GM18502 (cell line): ENCODE results near the gene DUSP10.
A peak's percentile ranks its signal among the peaks of the same experiment; 100 is the strongest.

Experiments used
- ATAC-seq: cut with Tn5 transposase; IDR thresholded peaks from one replicate; pipeline ENCODE4 v1.9.1; 2021; ENCODE audit warnings: mild to moderate bottlenecking; ENCODE audit not compliant: unreplicated experiment, poor library complexity

DUSP10 gene

GRCh38 chr1:221735999-221736398, 5.9 kb downstream of the DUSP10 start:
- no peak for ATAC-seq

GRCh38 chr1:221734187-221734586, 7.7 kb downstream of the DUSP10 start:
- no peak for ATAC-seq

- no peak for ATAC-seq
These were observed 9.8 kb downstream of the DUSP10 start for GRCh38 chr1:221732052-221732451.

GRCh38 chr1:221729771-221730330, 12.0 kb downstream of the DUSP10 start:
- no peak for ATAC-seq

GRCh38 chr1:221728037-221728505, 13.8 kb downstream of the DUSP10 start:
- no peak for ATAC-seq

GRCh38 chr1:221727146-221728036, 14.5 kb downstream of the DUSP10 start:
- no peak for ATAC-seq

- ATAC-seq = peak; percentile 61
These were observed 15.9 kb downstream of the DUSP10 start for GRCh38 chr1:221725735-221726672.

GRCh38 chr1:221724931-221725605, 16.8 kb downstream of the DUSP10 start:
- no peak for ATAC-seq

- ATAC-seq = no peak
These were observed 18.0 kb downstream of the DUSP10 start for GRCh38 chr1:221723848-221724236.

GRCh38 chr1:221723018-221723847, 18.7 kb downstream of the DUSP10 start:
- ATAC-seq = no peak

GRCh38 chr1:221722254-221723017, 19.5 kb downstream of the DUSP10 start:
- ATAC-seq = no peak

GRCh38 chr1:221720545-221720944, 21.3 kb downstream of the DUSP10 start:
- no peak for ATAC-seq

- ATAC-seq = no peak
These were observed 21.9 kb downstream of the DUSP10 start for GRCh38 chr1:221719987-221720386.

- no peak for ATAC-seq
These were observed 22.7 kb downstream of the DUSP10 start for GRCh38 chr1:221719278-221719597.

- no peak for ATAC-seq
These were observed 23.3 kb downstream of the DUSP10 start for GRCh38 chr1:221718381-221719277.

GRCh38 chr1:221717485-221717853, 24.4 kb downstream of the DUSP10 start:
- no peak for ATAC-seq

- ATAC-seq = no peak
These were observed 25.0 kb downstream of the DUSP10 start for GRCh38 chr1:221716713-221717484.
